Liver (tissue), 3 donors: Measurements from ENCODE around the gene NTNG2.

ENCODE experiments used
- CTCF ChIP-seq: fragments of 150-350 bp; IDR thresholded peaks from 2 replicates; pipeline ENCODE4 v1.5.1; 2017; ENCODE audit warnings: improper control_type of control experiment, low read depth, low read length; ENCODE audit not compliant: missing input control
- NR2F2 ChIP-seq: IDR thresholded peaks from 2 replicates; pipeline ENCODE4 v1.6.1; 2016; ENCODE audit warnings: antibody characterized with exemption
- REST ChIP-seq: IDR thresholded peaks from 2 replicates; pipeline ENCODE4 v1.6.1; 2016; ENCODE audit warnings: antibody characterized with exemption, mild to moderate bottlenecking
- donor health status: healthy.
- donor health status: healthy.

GRCh38 chr9:132147331-132147730 is 14.5 kb upstream of the NTNG2 start:
- TF ChIP-seq CTCF, result no peak
- TF ChIP-seq REST, result no peak
- no peak for TF ChIP-seq NR2F2
